Activated naive CD4-positive, alpha-beta T cell treated with Interleukin-2 at 50 U/mL for 16 hours (primary cell): ENCODE results near the gene TSR3.

Experiments
- DNase-seq: peaks from one replicate; pipeline ENCODE4 v3.0.0-alpha.2; 2020

The TSR3 gene

DNA sequence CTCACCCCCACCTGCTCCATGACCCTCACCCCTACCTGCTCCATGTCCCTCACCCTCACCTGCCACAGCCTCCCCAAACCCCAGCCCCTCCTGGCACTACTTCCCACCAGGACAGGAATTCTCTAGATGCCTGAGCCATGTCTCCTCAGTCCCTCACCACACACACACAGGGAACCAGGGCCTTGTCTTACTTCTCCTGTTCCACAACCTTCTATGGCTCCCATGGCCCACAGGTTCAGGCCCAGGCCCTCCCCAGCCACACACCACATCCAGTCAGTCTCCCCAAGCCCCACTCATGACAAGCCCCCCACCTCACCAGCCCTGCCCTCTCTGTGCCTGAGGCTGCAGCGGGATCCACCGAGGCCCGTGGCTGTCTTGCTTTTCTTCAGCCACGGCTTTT, 45.3 kb downstream of the TSR3 start:
- no peak for DNase-seq

DNA sequence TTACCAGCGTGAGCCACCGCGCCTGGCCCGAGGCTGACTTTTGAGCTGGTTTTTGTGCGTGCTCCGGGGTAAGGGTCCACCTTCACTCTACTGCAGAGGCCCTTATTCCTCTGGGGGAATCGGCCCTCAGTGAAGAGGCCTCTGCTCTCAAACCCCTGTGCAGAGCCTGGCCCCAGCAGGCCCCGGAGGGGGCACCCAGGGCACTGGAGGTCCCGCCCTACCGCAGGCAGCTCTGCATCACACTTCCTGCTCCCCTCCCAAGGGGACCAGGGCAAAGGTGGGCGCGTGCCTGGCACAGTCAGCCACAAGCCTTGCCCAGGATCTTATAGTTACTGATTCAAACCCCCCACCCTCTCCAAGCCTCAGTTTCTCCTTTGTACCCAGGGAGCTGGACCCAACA, 45.9 kb downstream of the TSR3 start:
- DNase-seq, result no peak

DNA sequence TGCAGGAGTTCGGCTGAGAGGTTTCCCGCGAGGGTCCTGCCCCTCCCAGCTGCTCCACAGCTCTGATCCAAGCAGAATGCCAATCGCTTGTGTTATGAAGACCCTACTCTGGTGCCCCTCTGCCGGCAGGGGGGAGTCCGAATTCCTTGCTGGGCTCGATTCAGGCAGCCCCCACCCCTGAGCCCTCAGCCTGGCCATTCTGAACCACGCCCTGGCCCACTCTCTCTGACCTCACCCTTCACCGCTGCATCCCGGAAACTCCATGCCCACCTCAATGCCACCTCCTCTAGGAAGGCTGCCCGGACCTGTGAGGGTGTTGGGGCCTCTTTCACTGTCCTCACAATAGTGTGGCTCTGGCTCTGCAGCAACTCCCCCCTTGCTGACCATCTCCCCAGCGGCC, 50.1 kb downstream of the TSR3 start:
- no peak for DNase-seq

DNA sequence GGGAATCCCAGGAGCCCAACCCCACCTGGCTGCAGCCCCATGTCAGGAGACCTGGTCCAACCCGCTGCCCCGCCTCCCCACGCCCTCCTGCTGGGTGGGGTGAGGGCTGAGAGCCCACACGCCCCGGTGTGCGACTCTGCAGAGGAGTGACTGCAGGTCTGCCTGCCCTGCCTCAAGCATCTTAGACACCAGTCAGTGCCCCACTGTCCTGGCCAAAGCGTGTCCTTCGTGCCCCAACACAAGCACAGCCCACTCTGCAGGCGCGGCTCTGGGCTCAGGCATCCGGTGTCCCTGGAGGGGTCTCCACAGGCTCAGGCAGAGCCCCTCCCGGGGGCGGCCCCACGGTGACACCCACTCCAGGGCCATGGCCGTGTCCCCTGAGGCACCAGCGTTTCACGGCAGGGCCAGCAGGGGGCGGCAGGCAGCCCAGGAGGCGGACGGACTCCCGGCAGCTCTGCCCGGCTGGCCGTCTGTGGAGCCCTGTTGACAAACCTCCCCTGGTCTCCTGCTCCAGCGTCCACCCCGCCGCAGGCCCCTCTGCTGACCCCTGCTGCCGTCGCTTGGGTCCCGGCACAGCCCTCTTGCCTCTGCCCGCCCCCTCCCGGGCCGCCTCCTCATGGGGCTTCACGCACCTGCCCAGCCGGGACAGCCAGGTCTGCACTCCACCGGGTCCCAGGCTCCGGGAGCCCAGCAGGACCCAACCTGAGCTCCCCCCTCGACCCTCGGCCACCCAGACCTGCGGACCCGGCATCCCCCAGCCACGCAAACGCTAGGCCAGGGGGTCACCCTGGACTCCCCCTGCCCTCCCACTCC, 50.8 kb downstream of the TSR3 start:
- peak; percentile 77 for DNase-seq

DNA sequence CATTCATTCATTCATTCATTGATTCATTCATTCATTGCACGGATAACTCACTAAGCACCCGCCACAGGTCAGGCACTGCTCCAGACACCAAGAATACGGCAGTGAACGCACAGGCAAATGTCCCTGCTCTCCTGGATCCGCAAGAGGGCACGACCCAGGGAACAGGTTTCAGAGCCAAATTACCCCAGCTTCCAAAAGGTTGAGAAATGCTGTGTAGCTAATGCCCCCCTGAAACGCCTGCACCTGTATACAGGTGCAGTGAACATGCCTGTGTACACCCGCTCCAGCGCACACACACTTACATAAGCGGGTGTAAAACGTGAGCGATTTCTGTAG, 51.8 kb downstream of the TSR3 start:
- no peak for DNase-seq
